ENCODE results near the gene MOCS2. TPM values are rescaled to one million over a fixed set of nuclear protein-coding genes. Genes with fewer than 3 reads are reported as not detected.

The MOCS2 gene
- total RNA-seq, 1 experiment from 2014 or later = 74.6 TPM

- in situ Hi-C loops (cut with HindIII; ENCODE audit: low pct_unique_long_range_greater_than_20kb, low sequenced_read_pairs) = no loop called here
- DNase-seq (ENCODE audit: low read depth, low spot score) = no peak
These were observed 38.3 kb downstream of the MOCS2 start for GRCh38 chr5:53071298-53071697.

- in situ Hi-C loops (cut with HindIII; ENCODE audit: low pct_unique_long_range_greater_than_20kb, low sequenced_read_pairs) = no loop called here
- peak; percentile 58 for DNase-seq (ENCODE audit: low read depth, low spot score)
These were observed 39.9 kb downstream of the MOCS2 start for GRCh38 chr5:53069626-53070025.

- DNase-seq (ENCODE audit: low read depth, low spot score) = no peak
- in situ Hi-C loops (cut with HindIII; ENCODE audit: low pct_unique_long_range_greater_than_20kb, low sequenced_read_pairs) = no loop called here
These were observed 41.2 kb downstream of the MOCS2 start for GRCh38 chr5:53068291-53068836.

GRCh38 chr5:53067641-53068040 lies 41.9 kb downstream of the MOCS2 start:
- in situ Hi-C loops (cut with HindIII; ENCODE audit: low pct_unique_long_range_greater_than_20kb, low sequenced_read_pairs) = no loop called here
- no peak for DNase-seq (ENCODE audit: low read depth, low spot score)

GRCh38 chr5:53066088-53066487 lies 43.5 kb downstream of the MOCS2 start:
- in situ Hi-C loops (cut with HindIII; ENCODE audit: low pct_unique_long_range_greater_than_20kb, low sequenced_read_pairs) = no loop called here
- DNase-seq (ENCODE audit: low read depth, low spot score) = no peak

- no peak for DNase-seq (ENCODE audit: low read depth, low spot score)
- in situ Hi-C loops (cut with HindIII; ENCODE audit: low pct_unique_long_range_greater_than_20kb, low sequenced_read_pairs) = no loop called here
These were observed 45.8 kb downstream of the MOCS2 start for GRCh38 chr5:53063791-53064190.

- in situ Hi-C loops (cut with HindIII; ENCODE audit: low pct_unique_long_range_greater_than_20kb, low sequenced_read_pairs) = no loop called here
- no peak for DNase-seq (ENCODE audit: low read depth, low spot score)
These were observed 46.4 kb downstream of the MOCS2 start for GRCh38 chr5:53063176-53063575.

GRCh38 chr5:53059281-53059680 lies 50.3 kb downstream of the MOCS2 start:
- no peak for DNase-seq (ENCODE audit: low read depth, low spot score)
- in situ Hi-C loops (cut with HindIII; ENCODE audit: low pct_unique_long_range_greater_than_20kb, low sequenced_read_pairs) = no loop called here

GRCh38 chr5:53055365-53055764 lies 54.2 kb downstream of the MOCS2 start:
- in situ Hi-C loops (cut with HindIII; ENCODE audit: low pct_unique_long_range_greater_than_20kb, low sequenced_read_pairs) = no loop called here

GRCh38 chr5:53053364-53053763 lies 56.2 kb downstream of the MOCS2 start:
- in situ Hi-C loops (cut with HindIII; ENCODE audit: low pct_unique_long_range_greater_than_20kb, low sequenced_read_pairs) = no loop called here
- no peak for DNase-seq (ENCODE audit: low read depth, low spot score)

More at GRCh38 chr5:53055365-53055764, 54.2 kb downstream of the MOCS2 start:
- DNase-seq (ENCODE audit: low read depth, low spot score) = no peak

GRCh38 chr5:53052499-53052898 lies 57.1 kb downstream of the MOCS2 start:
- DNase-seq (ENCODE audit: low read depth, low spot score) = no peak
- in situ Hi-C loops (cut with HindIII; ENCODE audit: low pct_unique_long_range_greater_than_20kb, low sequenced_read_pairs) = no loop called here

- in situ Hi-C loops (cut with HindIII; ENCODE audit: low pct_unique_long_range_greater_than_20kb, low sequenced_read_pairs) = no loop called here
- no peak for DNase-seq (ENCODE audit: low read depth, low spot score)
These were observed 61.3 kb downstream of the MOCS2 start for GRCh38 chr5:53048248-53048647.

Other genes with a start within 250 kb of the MOCS2 start
- 7.0 and 8.4 TPM in 2 replicates for gene ITGA2, start 120.4 kb downstream of the MOCS2 start, total RNA-seq (2014; rRNA removed; shearing (Covaris generic))